ENCODE data around the gene CREG1. TPM values are rescaled to one million over a fixed set of nuclear protein-coding genes. Genes with fewer than 3 reads are reported as not detected.
A peak's percentile ranks its signal among the peaks of the same experiment; 100 is the strongest.

Gene CREG1
- 28.3 TPM for polyA plus RNA-seq (2013, experiment 1 of 2)
- polyA plus RNA-seq (2013, experiment 2 of 2), result 27.9 TPM

DNA sequence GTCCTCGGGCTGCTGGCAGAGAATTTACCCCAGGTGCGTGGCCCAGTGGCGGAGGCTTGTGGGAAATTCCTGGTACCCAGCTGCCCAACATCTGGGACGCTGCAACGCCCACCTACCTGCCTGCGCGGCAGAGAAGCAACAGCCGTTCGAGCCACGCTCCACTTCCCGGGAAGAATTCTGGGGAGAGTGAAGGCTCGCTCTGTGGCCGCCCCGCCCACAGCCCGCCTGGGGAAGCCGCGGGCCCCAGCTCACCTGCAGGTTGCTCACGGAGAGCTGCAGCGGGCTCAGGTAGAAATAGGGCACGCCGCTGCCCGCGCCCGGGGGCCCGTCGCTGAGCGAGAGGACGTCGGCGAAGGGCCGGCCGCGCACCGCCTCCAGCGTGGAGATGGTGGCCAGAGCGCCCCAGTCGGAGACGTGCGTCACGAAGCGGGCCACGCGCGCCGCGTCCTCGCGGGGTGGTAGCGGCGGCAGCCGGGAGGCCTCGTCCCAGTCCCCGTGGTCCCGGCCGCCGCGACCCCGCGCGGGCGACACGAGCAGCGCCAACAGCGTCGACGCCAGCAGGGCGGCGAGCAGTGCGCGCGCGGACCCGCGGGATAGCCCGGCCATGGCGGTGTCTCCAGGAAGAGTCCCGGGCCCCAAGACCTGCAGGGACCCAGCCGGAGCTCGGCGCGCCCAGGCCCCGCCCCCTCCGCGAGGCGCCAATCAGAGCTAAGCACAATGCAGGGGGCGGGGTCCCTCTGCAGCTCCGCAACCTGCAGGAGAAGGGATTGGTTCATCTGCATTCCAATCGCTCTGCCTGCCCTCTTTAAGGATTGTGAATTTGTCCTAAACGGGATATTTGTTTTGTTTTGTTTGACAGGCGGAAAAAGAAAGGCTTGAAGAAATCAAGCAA is at the start of gene CREG1:
Gene CREG1 (minus strand): TSS at position 627 of the 892 bp plus-strand sequence.
- peak within 1 kb of the TSS; percentile 94 for H3K4me2 ChIP-seq (ENCODE audit: low read length)
- H2BK120ac ChIP-seq (ENCODE audit: low read depth, low read length), result no peak within 1 kb of the TSS
- H3K79me1 ChIP-seq (ENCODE audit: low read length), result peaks cover 3% of the 10 kb centered on the region
- H3K9ac ChIP-seq (ENCODE audit: low read length), result peak within 1 kb of the TSS; percentile 81
- H3K79me2 ChIP-seq (ENCODE audit: control insufficient read depth, insufficient read depth, low read length), result no peaks in the 10 kb centered on the region
- peak; percentile 97 for DNase-seq
- H3K36me3 ChIP-seq (ENCODE audit: control insufficient read depth, insufficient read depth, low read length), result no peaks in the 10 kb centered on the region
- WGBS (ENCODE audit: extremely low coverage, insufficient coverage, low lambda C conversion rate), result no CpG with 5 or more reads among the region's 90 CpGs
- H3K4me3 ChIP-seq (ENCODE audit: low read length), result peak within 1 kb of the TSS; percentile 71
- H2BK15ac ChIP-seq (replicated peaks; ENCODE audit: low read depth), result no peak within 1 kb of the TSS
- no peak within 1 kb of the TSS for H3K23ac ChIP-seq (ENCODE audit: low read length)
- H3K4me1 ChIP-seq (ENCODE audit: control insufficient read depth, low read depth, low read length), result no peaks in the 10 kb centered on the region
- peak within 1 kb of the TSS; percentile 91 for H3K56ac ChIP-seq (ENCODE audit: low read length)
- peak within 1 kb of the TSS; percentile 70 for H4K8ac ChIP-seq (ENCODE audit: low read depth, low read length)
- no peaks in the 10 kb centered on the region for H3K27me3 ChIP-seq (ENCODE audit: insufficient read depth, low read length, poor library complexity)
- H4K5ac ChIP-seq (ENCODE audit: low read length), result no peak within 1 kb of the TSS
- no peak within 1 kb of the TSS for H2AK5ac ChIP-seq (ENCODE audit: low read length)
- no peak within 1 kb of the TSS for H2BK5ac ChIP-seq (ENCODE audit: low read length)
- no peak within 1 kb of the TSS for H3K27ac ChIP-seq (ENCODE audit: low read depth, low read length)
- H3K4ac ChIP-seq (ENCODE audit: low read depth, low read length), result no peak within 1 kb of the TSS
- no peak within 1 kb of the TSS for H3K18ac ChIP-seq (ENCODE audit: low read length)

DNA sequence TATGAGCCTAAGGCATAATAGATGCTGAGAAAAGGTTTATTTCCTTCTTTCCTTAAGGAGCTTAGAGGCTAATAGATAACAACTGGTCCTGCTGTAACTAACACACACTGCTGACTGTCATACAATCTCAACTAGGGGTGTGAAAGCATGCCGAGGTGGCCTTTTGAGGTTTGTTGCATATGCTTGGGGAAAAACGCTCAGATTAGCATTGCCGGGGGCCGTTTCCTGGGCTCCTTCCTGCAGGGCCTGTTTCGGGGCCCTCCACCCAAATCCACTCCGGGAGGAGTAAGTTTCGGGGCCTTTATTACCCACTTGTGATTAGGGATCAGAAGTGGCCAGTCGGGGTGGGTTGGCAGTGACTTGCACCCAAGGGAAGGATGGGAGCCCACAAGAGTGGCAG is 49.3 kb upstream of the CREG1 start:
- H3K4me1 ChIP-seq (ENCODE audit: control insufficient read depth, low read depth, low read length), result peaks cover 3% of the 10 kb centered on the region
- H3K36me3 ChIP-seq (ENCODE audit: control insufficient read depth, insufficient read depth, low read length), result no peaks in the 10 kb centered on the region
- H3K27ac ChIP-seq (ENCODE audit: low read depth, low read length), result no peak overlapping the region
- H4K5ac ChIP-seq (ENCODE audit: low read length), result no peak overlapping the region
- no peaks in the 10 kb centered on the region for H3K79me1 ChIP-seq (ENCODE audit: low read length)
- H3K4me3 ChIP-seq (ENCODE audit: low read length), result no peak overlapping the region
- no peak overlapping the region for H2BK15ac ChIP-seq (replicated peaks; ENCODE audit: low read depth)
- no peak overlapping the region for H3K23ac ChIP-seq (ENCODE audit: low read length)
- WGBS (ENCODE audit: extremely low coverage, insufficient coverage, low lambda C conversion rate), result no CpG with 5 or more reads among the region's 8 CpGs
- no peak overlapping the region for H2AK5ac ChIP-seq (ENCODE audit: low read length)
- H3K18ac ChIP-seq (ENCODE audit: low read length), result no peak overlapping the region
- peak; percentile 66 for DNase-seq
- H3K9ac ChIP-seq (ENCODE audit: low read length), result no peak overlapping the region
- no peak overlapping the region for H3K4me2 ChIP-seq (ENCODE audit: low read length)
- no peak overlapping the region for H2BK5ac ChIP-seq (ENCODE audit: low read length)
- no peak overlapping the region for H2BK120ac ChIP-seq (ENCODE audit: low read depth, low read length)
- no peaks in the 10 kb centered on the region for H3K79me2 ChIP-seq (ENCODE audit: control insufficient read depth, insufficient read depth, low read length)
- no peak overlapping the region for H4K8ac ChIP-seq (ENCODE audit: low read depth, low read length)
- H3K56ac ChIP-seq (ENCODE audit: low read length), result no peak overlapping the region
- no peaks in the 10 kb centered on the region for H3K27me3 ChIP-seq (ENCODE audit: insufficient read depth, low read length, poor library complexity)
- no peak overlapping the region for H3K4ac ChIP-seq (ENCODE audit: low read depth, low read length)

GRCh38 chr1:167601442-167602383 is 48.2 kb upstream of the CREG1 start:
- Histone ChIP-seq H3K23ac (ENCODE audit: low read length) (no peak overlapping the region), H3K56ac (ENCODE audit: low read length) (no peak overlapping the region), H4K8ac (ENCODE audit: low read depth, low read length) (no peak overlapping the region), H3K4me1 (ENCODE audit: control insufficient read depth, low read depth, low read length) (peaks cover 3% of the 10 kb centered on the region), H2BK120ac (ENCODE audit: low read depth, low read length) (no peak overlapping the region), H2BK15ac (replicated peaks; ENCODE audit: low read depth) (no peak overlapping the region), H3K27me3 (ENCODE audit: insufficient read depth, low read length, poor library complexity) (no peaks in the 10 kb centered on the region), H3K4me2 (ENCODE audit: low read length) (no peak overlapping the region), H3K79me2 (ENCODE audit: control insufficient read depth, insufficient read depth, low read length) (no peaks in the 10 kb centered on the region), H2BK5ac (ENCODE audit: low read length) (no peak overlapping the region), H3K27ac (ENCODE audit: low read depth, low read length) (no peak overlapping the region), H3K18ac (ENCODE audit: low read length) (no peak overlapping the region), H4K5ac (ENCODE audit: low read length) (no peak overlapping the region), H3K4me3 (ENCODE audit: low read length) (no peak overlapping the region), H3K79me1 (ENCODE audit: low read length) (no peaks in the 10 kb centered on the region), H2AK5ac (ENCODE audit: low read length) (no peak overlapping the region), H3K4ac (ENCODE audit: low read depth, low read length) (no peak overlapping the region), H3K9ac (ENCODE audit: low read length) (no peak overlapping the region), H3K36me3 (ENCODE audit: control insufficient read depth, insufficient read depth, low read length) (no peaks in the 10 kb centered on the region)
- no CpG with 5 or more reads among the region's 8 CpGs for WGBS (ENCODE audit: extremely low coverage, insufficient coverage, low lambda C conversion rate)
- DNase-seq, result no peak

GRCh38 chr1:167599957-167600581 is 46.5 kb upstream of the CREG1 start:
- no CpG with 5 or more reads among the region's 5 CpGs for WGBS (ENCODE audit: extremely low coverage, insufficient coverage, low lambda C conversion rate)

GRCh38 chr1:167594822-167595221 is 41.3 kb upstream of the CREG1 start:
- Histone ChIP-seq H3K79me2 (ENCODE audit: control insufficient read depth, insufficient read depth, low read length) (no peaks in the 10 kb centered on the region), H3K23ac (ENCODE audit: low read length) (no peak overlapping the region), H3K9ac (ENCODE audit: low read length) (no peak overlapping the region), H3K18ac (ENCODE audit: low read length) (no peak overlapping the region), H2BK120ac (ENCODE audit: low read depth, low read length) (no peak overlapping the region), H3K4me3 (ENCODE audit: low read length) (no peak overlapping the region), H3K27me3 (ENCODE audit: insufficient read depth, low read length, poor library complexity) (no peaks in the 10 kb centered on the region), H3K27ac (ENCODE audit: low read depth, low read length) (no peak overlapping the region), H3K56ac (ENCODE audit: low read length) (no peak overlapping the region), H4K8ac (ENCODE audit: low read depth, low read length) (no peak overlapping the region), H4K5ac (ENCODE audit: low read length) (no peak overlapping the region), H3K4me1 (ENCODE audit: control insufficient read depth, low read depth, low read length) (no peaks in the 10 kb centered on the region), H3K4me2 (ENCODE audit: low read length) (no peak overlapping the region), H3K79me1 (ENCODE audit: low read length) (no peaks in the 10 kb centered on the region), H3K36me3 (ENCODE audit: control insufficient read depth, insufficient read depth, low read length) (no peaks in the 10 kb centered on the region), H2BK5ac (ENCODE audit: low read length) (no peak overlapping the region), H2AK5ac (ENCODE audit: low read length) (no peak overlapping the region), H3K4ac (ENCODE audit: low read depth, low read length) (no peak overlapping the region), H2BK15ac (replicated peaks; ENCODE audit: low read depth) (no peak overlapping the region)
- WGBS (ENCODE audit: extremely low coverage, insufficient coverage, low lambda C conversion rate), result no CpG with 5 or more reads among the region's 6 CpGs
- no peak for DNase-seq

More at GRCh38 chr1:167599957-167600581, 46.5 kb upstream of the CREG1 start:
- H2BK15ac ChIP-seq (replicated peaks; ENCODE audit: low read depth), result no peak overlapping the region
- no peak overlapping the region for H4K8ac ChIP-seq (ENCODE audit: low read depth, low read length)
- H3K27ac ChIP-seq (ENCODE audit: low read depth, low read length), result no peak overlapping the region
- H3K56ac ChIP-seq (ENCODE audit: low read length), result peak overlapping the region; percentile 38
- no peak overlapping the region for H2AK5ac ChIP-seq (ENCODE audit: low read length)
- no peak overlapping the region for H3K4ac ChIP-seq (ENCODE audit: low read depth, low read length)
- H4K5ac ChIP-seq (ENCODE audit: low read length), result no peak overlapping the region
- H2BK5ac ChIP-seq (ENCODE audit: low read length), result no peak overlapping the region
- no peaks in the 10 kb centered on the region for H3K36me3 ChIP-seq (ENCODE audit: control insufficient read depth, insufficient read depth, low read length)
- H3K27me3 ChIP-seq (ENCODE audit: insufficient read depth, low read length, poor library complexity), result no peaks in the 10 kb centered on the region
- no peak overlapping the region for H3K23ac ChIP-seq (ENCODE audit: low read length)
- H2BK120ac ChIP-seq (ENCODE audit: low read depth, low read length), result no peak overlapping the region
- H3K4me3 ChIP-seq (ENCODE audit: low read length), result no peak overlapping the region
- no peaks in the 10 kb centered on the region for H3K79me1 ChIP-seq (ENCODE audit: low read length)
- no peaks in the 10 kb centered on the region for H3K79me2 ChIP-seq (ENCODE audit: control insufficient read depth, insufficient read depth, low read length)
- no peak overlapping the region for H3K9ac ChIP-seq (ENCODE audit: low read length)
- H3K4me1 ChIP-seq (ENCODE audit: control insufficient read depth, low read depth, low read length), result peaks cover 3% of the 10 kb centered on the region
- no peak overlapping the region for H3K18ac ChIP-seq (ENCODE audit: low read length)
- H3K4me2 ChIP-seq (ENCODE audit: low read length), result no peak overlapping the region
- peak; percentile 65 for DNase-seq
